Muscle layer of colon (tissue), 2 donors: Measurements from ENCODE around the gene QRSL1.

ENCODE experiments used
- H3K27ac ChIP-seq: one replicate; pipeline ENCODE4 v1.7.0; 2013; ENCODE audit warnings: low read depth, mild to moderate bottlenecking, low read length, moderate library complexity
- H3K27me3 ChIP-seq, 2 donors: one replicate each; pipeline ENCODE4 v1.7.0; 2013; ENCODE audit warnings: low read length in 2 of 2, mild to moderate bottlenecking in 2 of 2; ENCODE audit not compliant: insufficient read depth in 2 of 2, control insufficient read depth in 1 of 2
- H3K36me3 ChIP-seq: one replicate; pipeline ENCODE4 v1.7.0; 2013; ENCODE audit warnings: mild to moderate bottlenecking, low read length; ENCODE audit not compliant: insufficient read depth
- H3K4me1 ChIP-seq: one replicate; pipeline ENCODE4 v1.7.0; 2013; ENCODE audit warnings: mild to moderate bottlenecking, low read length; ENCODE audit not compliant: insufficient read depth
- H3K4me3 ChIP-seq, 2 donors: one replicate each; pipeline ENCODE4 v1.7.0; 2013; ENCODE audit warnings: low read length in 2 of 2, low read depth in 1 of 2, mild to moderate bottlenecking in 1 of 2, moderate library complexity in 1 of 2
- H3K9ac ChIP-seq: one replicate; pipeline ENCODE4 v1.7.0; 2013; ENCODE audit warnings: low read length
- H3K9me3 ChIP-seq: one replicate; pipeline ENCODE4 v1.7.0; 2013; ENCODE audit warnings: mild to moderate bottlenecking, low read length
- donor health status: abdominal sarcoma.
- donor health status: Adenocarcinoma of cecum.

QRSL1 gene

GRCh38 chr6:106612671-106613416, 16.5 kb upstream of the QRSL1 start:
- no peak overlapping the region for H3K4me3 ChIP-seq
- no peaks in the 10 kb centered on the region for H3K4me1 ChIP-seq
- peaks cover 10% of the 10 kb centered on the region for H3K36me3 ChIP-seq
- no peak overlapping the region for H3K27ac ChIP-seq
- no peaks in the 10 kb centered on the region for H3K27me3 ChIP-seq
- no peak overlapping the region for H3K9ac ChIP-seq
- H3K9me3 ChIP-seq: no peaks in the 10 kb centered on the region

- no peaks in the 10 kb centered on the region for H3K9me3 ChIP-seq
These were observed 15.8 kb upstream of the QRSL1 start for GRCh38 chr6:106613590-106613989.

GRCh38 chr6:106614166-106614565, 15.2 kb upstream of the QRSL1 start:
- Histone ChIP-seq H3K9ac (no peak overlapping the region), H3K27me3 (no peaks in the 10 kb centered on the region), H3K27ac (no peak overlapping the region), H3K4me3 (no peak overlapping the region), H3K36me3 (peaks cover 16% of the 10 kb centered on the region), H3K4me1 (no peaks in the 10 kb centered on the region), H3K9me3 (no peaks in the 10 kb centered on the region)

More at GRCh38 chr6:106613590-106613989, 15.8 kb upstream of the QRSL1 start:
- Histone ChIP-seq H3K9ac (no peak overlapping the region), H3K4me1 (no peaks in the 10 kb centered on the region), H3K27ac (no peak overlapping the region), H3K36me3 (peaks cover 13% of the 10 kb centered on the region), H3K27me3 (no peaks in the 10 kb centered on the region), H3K4me3 (no peak overlapping the region)

GRCh38 chr6:106614592-106615257, 14.7 kb upstream of the QRSL1 start:
- Histone ChIP-seq H3K27me3 (no peaks in the 10 kb centered on the region), H3K4me1 (no peaks in the 10 kb centered on the region), H3K9me3 (no peaks in the 10 kb centered on the region), H3K4me3 (no peak overlapping the region), H3K27ac (no peak overlapping the region), H3K36me3 (peaks cover 16% of the 10 kb centered on the region), H3K9ac (no peak overlapping the region)

GRCh38 chr6:106617302-106617701, 12.1 kb upstream of the QRSL1 start:
- no peaks in the 10 kb centered on the region for H3K27me3 ChIP-seq
- no peaks in the 10 kb centered on the region for H3K4me1 ChIP-seq
- no peak overlapping the region for H3K4me3 ChIP-seq
- no peak overlapping the region for H3K27ac ChIP-seq
- no peaks in the 10 kb centered on the region for H3K9me3 ChIP-seq
- H3K9ac ChIP-seq: no peak overlapping the region
- H3K36me3 ChIP-seq: peaks cover 16% of the 10 kb centered on the region

- Histone ChIP-seq H3K4me3 (no peak overlapping the region), H3K36me3 (peaks cover 16% of the 10 kb centered on the region), H3K9ac (no peak overlapping the region), H3K27ac (no peak overlapping the region), H3K9me3 (no peaks in the 10 kb centered on the region), H3K4me1 (no peaks in the 10 kb centered on the region), H3K27me3 (no peaks in the 10 kb centered on the region)
These were observed 11.5 kb upstream of the QRSL1 start for GRCh38 chr6:106617857-106618256.

- H3K9ac ChIP-seq: no peak overlapping the region
- no peaks in the 10 kb centered on the region for H3K4me1 ChIP-seq
- H3K4me3 ChIP-seq: no peak overlapping the region
- no peaks in the 10 kb centered on the region for H3K9me3 ChIP-seq
- H3K36me3 ChIP-seq: peaks cover 16% of the 10 kb centered on the region
- no peaks in the 10 kb centered on the region for H3K27me3 ChIP-seq
- H3K27ac ChIP-seq: no peak overlapping the region
These were observed 11.1 kb upstream of the QRSL1 start for GRCh38 chr6:106618324-106618723.

- H3K4me1 ChIP-seq: no peaks in the 10 kb centered on the region
- H3K27me3 ChIP-seq: no peaks in the 10 kb centered on the region
- H3K36me3 ChIP-seq: peaks cover 11% of the 10 kb centered on the region
- no peak overlapping the region for H3K4me3 ChIP-seq
- H3K9me3 ChIP-seq: no peaks in the 10 kb centered on the region
- H3K9ac ChIP-seq: no peak overlapping the region
- no peak overlapping the region for H3K27ac ChIP-seq
These were observed 10.2 kb upstream of the QRSL1 start for GRCh38 chr6:106619223-106619622.

GRCh38 chr6:106620931-106621672, 8.3 kb upstream of the QRSL1 start:
- Histone ChIP-seq H3K9me3 (no peaks in the 10 kb centered on the region), H3K4me1 (no peaks in the 10 kb centered on the region), H3K27me3 (no peaks in the 10 kb centered on the region), H3K27ac (no peak overlapping the region), H3K36me3 (peaks cover 11% of the 10 kb centered on the region), H3K4me3 (no peak overlapping the region), H3K9ac (no peak overlapping the region)

- H3K4me1 ChIP-seq: no peaks in the 10 kb centered on the region
- H3K27me3 ChIP-seq: no peaks in the 10 kb centered on the region
- no peaks in the 10 kb centered on the region for H3K9me3 ChIP-seq
- H3K36me3 ChIP-seq: peaks cover 6% of the 10 kb centered on the region
- no peak overlapping the region for H3K9ac ChIP-seq
- H3K4me3 ChIP-seq: no peak overlapping the region
- no peak overlapping the region for H3K27ac ChIP-seq
These were observed 7.0 kb upstream of the QRSL1 start for GRCh38 chr6:106622412-106622811.

GRCh38 chr6:106623039-106623438, 6.3 kb upstream of the QRSL1 start:
- Histone ChIP-seq H3K4me3 (no peak overlapping the region), H3K27ac (no peak overlapping the region), H3K9ac (no peak overlapping the region), H3K9me3 (no peaks in the 10 kb centered on the region), H3K27me3 (no peaks in the 10 kb centered on the region), H3K4me1 (no peaks in the 10 kb centered on the region), H3K36me3 (peaks cover 6% of the 10 kb centered on the region)
